GM13977 (cell line): ENCODE measurements around the gene AP4S1.
"Not testable (repeated sequence)": the region's sequence is repeated elsewhere in the genome, so short reads cannot be mapped to it uniquely, and the experiment has no call there.

Source experiments
- DNase-seq: peaks from one replicate; pipeline ENCODE4 v3.0.0; 2012; ENCODE audit warnings: low spot score
- CTCF ChIP-seq: IDR thresholded peaks from 2 replicates; pipeline ENCODE4 v1.5.1; 2012; ENCODE audit warnings: mild to moderate bottlenecking, control low read depth; ENCODE audit not compliant: insufficient read depth; ENCODE audit errors: extremely low read depth, missing control alignments
- in situ Hi-C: fragments of 300-500 bp; cut with MboI; formaldehyde crosslinking; loops from one replicate; pipeline ENCODE4 v1.12.0; 2022; ENCODE audit warnings: low sequenced_read_pairs, low pct_unique_long_range_greater_than_20kb, mixed read lengths, inconsistent platforms; ENCODE audit not compliant: unreplicated experiment

AP4S1 gene

GRCh38 chr14:31003284-31003683 is 22.2 kb upstream of the AP4S1 start:
- in situ Hi-C loops = no loop called here
- TF ChIP-seq CTCF = no peak
- no peak for DNase-seq

DNA sequence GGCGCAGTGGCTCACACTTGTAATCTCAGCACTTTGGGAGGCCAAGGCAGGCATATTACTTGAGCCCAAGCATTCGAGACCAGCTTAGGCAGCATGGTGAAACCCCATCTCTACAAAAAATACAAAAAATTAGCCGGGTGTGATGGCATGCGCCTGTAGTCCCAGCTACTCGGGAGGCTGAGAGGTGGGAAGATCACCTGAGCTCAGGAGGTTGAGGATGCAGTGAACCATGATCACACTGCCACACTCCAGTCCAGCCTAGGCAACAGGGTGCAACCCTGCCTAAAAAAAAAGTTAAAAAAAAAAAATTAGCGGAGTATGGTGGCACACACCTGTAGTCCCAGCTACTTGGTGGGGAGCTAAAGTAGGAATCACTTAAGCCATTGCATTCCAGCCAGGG is 21.4 kb upstream of the AP4S1 start:
- in situ Hi-C loops, DNase-seq: not testable (repeated sequence)

GRCh38 chr14:31006703-31007102 is 18.7 kb upstream of the AP4S1 start:
- no peak for DNase-seq
- no peak for TF ChIP-seq CTCF
- in situ Hi-C loops = no loop called here

GRCh38 chr14:31009836-31010574 is 15.4 kb upstream of the AP4S1 start:
- in situ Hi-C loops = no loop called here
- no peak for DNase-seq
- no peak for TF ChIP-seq CTCF

DNA sequence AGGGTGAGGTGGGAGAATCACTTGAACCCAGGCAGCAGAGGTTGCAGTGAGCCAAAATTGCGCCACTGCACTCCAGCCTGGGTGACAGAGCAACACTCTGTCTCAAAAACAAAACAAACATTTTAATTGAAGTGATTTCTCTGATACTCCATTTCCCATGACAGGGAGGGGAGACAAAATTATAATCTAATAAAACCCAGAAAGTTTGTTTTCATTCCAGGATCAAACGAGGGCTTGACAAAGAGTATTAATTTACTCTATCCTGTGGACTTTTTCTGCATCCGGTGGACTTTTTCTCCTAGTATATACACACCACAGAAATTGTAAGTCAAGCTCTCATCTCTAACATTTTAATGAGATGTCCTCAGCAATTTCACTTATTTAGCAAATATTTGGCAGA is 14.5 kb upstream of the AP4S1 start:
- in situ Hi-C loops = no loop called here
- DNase-seq = no peak
- TF ChIP-seq CTCF = no peak

DNA sequence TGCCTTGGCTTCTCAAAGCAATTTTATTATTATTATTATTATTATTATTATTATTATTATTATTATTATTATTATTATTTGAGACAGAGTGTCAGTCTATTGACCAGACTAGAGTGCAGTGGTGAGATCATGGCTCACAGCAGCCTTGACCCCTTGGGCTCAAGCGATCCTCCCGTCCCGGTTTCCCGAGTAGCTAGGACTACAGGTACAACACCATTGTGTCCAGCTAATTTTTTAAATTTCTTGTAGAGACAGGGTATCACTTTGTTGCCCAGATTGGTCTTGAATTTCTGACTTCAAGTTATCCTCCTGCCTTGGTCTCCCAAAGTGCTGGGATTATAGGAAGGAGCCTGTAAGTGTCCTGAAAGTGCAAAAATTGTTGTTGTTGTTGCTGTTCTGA is 11.6 kb upstream of the AP4S1 start:
- in situ Hi-C loops = no loop called here
- no peak for DNase-seq
- no peak for TF ChIP-seq CTCF

DNA sequence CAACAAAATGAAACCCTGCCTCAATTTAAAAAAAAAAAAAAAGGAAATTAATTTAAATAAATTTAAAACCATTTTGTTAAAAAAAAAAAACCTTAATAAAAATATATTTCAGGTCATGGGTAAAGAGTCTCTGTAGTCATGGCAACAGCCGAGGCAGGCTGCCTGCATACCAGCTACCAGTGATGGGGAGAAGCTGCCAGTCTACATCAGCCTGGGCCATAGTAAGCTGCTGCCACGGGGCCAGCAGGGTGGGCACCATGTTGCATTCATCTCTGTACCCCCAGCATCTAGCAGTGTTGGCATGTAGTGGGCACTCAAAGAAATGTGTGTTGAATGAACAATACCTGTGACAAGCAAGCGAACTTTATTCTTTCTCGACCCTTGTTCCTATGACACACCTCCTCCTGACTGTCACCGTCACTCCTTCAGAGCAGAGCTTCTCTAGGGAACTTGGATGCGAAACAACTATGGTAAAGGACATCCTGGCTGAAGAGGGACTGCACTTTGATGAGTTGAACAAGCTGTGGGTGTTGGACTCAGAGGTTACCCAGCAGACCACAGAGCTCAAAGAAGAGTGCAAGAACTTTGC is 7.3 kb upstream of the AP4S1 start:
- in situ Hi-C loops = no loop called here
- no peak for TF ChIP-seq CTCF
- DNase-seq = no peak
